Stimulated activated CD8-positive, alpha-beta memory T cell treated with anti-CD3 and anti-CD28 coated beads, Interleukin-7, amount 100 ng/mL, for 1 hour (primary cell): Measurements from ENCODE around the gene ERP44.
"Not testable (repeated sequence)": the region's sequence is repeated elsewhere in the genome, so short reads cannot be mapped to it uniquely, and the experiment has no call there.

Source experiments
- DNase-seq, 2 donors: peaks; one replicate each; pipeline ENCODE4 v3.0.0-alpha.2; 2020; ENCODE audit warnings: low read depth in 2 of 2

Gene ERP44

DNA sequence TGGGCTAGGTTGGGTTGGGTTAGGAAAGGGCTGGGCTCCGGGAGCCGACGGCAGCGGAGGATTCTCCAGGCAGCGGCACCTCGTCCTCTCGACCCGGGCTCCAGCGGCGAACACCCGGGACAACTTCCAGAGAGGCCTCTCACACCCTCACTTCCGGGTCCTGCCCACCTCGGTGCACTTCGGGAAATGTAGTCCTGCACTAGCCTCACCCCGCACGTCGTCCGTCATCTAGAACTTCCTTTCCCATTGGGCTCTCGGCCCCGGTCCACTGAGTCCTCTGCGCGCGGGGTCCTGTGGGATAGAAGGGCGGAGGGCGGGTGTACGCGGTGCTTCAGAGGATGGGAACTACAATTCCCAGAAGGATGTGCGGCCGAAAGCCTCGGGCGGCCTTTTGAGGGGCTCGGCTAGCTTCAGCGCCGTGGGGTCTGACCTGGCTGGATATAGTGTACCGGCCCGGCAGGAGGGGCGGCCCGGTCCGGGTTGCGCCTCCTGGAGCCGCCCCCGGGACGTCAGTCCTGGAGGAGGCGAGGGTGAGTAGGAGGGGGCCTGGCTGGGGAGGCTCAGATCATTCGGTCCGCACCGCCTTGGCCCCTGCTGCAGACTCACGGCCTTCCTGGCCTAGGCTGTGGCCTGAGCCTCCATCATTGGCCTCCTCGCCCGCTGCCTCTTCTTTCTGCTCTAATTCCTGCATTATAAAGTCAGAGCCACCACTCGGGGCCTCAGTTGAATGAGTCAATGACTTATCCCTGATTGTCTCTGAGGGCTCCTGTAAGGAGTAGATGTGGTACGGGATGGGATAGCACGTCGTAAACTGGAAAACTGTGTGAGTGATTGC, at the start of gene ERP44, which contains the start of gene INVS:
ERP44 (minus strand) TSS at position 114 of the 835 bp plus-strand sequence. CDS start 160 bp downstream, outside the sequence.
INVS (plus strand) TSS at position 357 of the 835 bp plus-strand sequence. CDS start 5,279 bp downstream, outside the sequence.
- DNase-seq: peak; percentile 90 to 91

DNA sequence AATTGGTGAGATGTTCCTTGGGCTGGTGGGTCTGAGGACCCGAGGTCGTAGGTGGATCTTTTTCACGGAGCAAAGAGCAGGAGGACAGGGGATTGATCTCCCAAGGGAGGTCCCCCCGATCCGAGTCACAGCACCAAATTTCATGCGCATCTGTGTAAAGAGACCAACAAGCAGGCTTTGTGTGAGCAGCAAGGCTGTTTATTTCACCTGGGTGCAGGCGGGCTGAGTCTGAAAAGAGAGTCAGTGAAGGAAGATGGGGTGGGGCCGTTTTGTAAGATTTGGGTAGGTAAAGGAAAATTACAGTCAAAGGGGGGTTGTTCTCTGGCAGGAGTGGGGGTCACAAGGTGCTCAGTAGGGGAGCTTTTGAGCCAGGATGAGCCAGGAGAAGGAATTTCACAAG, 47.2 kb upstream of the ERP44 start:
- DNase-seq: not testable (repeated sequence)

GRCh38 chr9:100145167-100145934, 46.6 kb upstream of the ERP44 start:
- not testable (repeated sequence) for DNase-seq

DNA sequence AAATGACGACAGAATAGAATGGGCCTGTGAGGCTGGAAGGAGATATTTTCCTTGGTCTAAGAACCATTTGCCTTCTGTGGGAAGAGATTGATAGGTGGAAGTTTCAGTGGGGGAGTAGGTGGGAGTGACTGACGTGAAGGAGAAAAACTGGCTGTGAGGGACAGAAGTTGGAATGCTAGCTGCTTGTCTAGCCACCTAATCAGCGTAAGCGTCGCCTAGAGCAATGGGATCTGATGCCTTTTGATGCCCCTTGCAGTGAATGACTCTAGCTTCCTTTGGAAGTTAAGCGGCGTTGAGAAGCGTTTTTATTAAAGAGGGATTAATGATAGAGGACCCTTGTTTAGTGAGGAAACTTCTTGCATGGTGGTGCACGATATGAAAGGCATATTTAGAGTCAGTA, 43.1 kb upstream of the ERP44 start:
- not testable (repeated sequence) for DNase-seq

- not testable (repeated sequence) for DNase-seq
Observed at GRCh38 chr9:100140303-100140702, 41.5 kb upstream of the ERP44 start.

DNA sequence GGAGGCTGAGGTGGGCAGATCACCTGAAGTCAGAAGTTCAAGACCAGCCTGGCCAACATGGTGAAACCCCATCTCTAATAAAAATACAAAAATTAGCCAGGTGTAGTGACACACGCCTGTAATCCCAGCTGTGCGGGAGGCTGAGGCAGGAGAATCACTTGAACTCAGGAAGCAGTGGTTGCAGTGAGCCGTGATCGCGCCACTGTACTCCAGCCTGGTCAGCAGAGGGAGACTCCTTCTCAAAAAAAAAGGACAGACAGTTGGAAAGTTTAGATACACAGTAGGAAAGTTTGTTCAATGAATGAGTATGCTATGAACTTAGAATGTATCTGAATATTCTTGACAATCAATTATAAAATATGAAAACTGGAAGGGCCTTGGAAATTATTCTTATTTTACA, 38.0 kb upstream of the ERP44 start:
- DNase-seq: not testable (repeated sequence)

DNA sequence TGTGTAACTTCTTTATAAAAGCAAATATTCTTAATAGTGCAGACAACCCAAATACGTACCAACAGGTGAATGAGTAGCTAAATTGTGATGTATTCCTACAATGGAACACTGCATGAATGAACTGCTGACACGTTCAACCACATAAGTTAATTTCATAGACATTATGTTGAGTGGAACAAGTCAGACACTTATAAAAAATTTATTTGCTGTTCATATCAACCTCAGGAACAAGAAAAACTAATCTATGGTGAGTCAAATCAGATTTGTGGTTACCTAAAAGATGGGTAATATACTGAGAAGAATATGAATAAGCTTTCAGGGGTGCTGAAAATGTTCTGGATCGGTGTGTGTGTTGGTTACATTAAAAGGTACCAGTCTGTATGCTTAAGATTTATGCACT, 35.9 kb upstream of the ERP44 start:
- DNase-seq: no peak

GRCh38 chr9:100131875-100132430, 33.2 kb upstream of the ERP44 start:
- no peak for DNase-seq

DNA sequence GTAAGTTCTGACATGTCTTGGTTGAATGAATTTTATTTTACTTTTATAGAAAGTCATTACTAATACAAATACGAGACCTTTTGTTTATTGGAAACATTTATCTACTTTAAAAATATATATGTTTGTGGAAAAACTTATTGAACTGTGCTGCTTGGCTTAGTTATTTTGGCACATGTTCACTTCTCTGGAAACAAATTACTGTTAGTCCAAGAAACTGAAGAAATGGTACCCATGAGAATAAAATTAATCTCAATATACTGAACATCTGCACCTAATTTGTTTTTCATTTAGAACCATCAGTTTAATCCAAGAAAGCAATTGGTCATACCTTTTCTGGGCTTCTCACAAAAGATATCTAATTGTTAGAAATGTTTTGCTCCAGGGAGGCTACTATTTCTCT, 32.4 kb upstream of the ERP44 start:
- DNase-seq: no peak

- no peak for DNase-seq
Observed at GRCh38 chr9:100129772-100130171, 31.0 kb upstream of the ERP44 start.

- no peak for DNase-seq
Observed at GRCh38 chr9:100126423-100126822, 27.6 kb upstream of the ERP44 start.

- no peak for DNase-seq
Observed at GRCh38 chr9:100125910-100126309, 27.1 kb upstream of the ERP44 start.

DNA sequence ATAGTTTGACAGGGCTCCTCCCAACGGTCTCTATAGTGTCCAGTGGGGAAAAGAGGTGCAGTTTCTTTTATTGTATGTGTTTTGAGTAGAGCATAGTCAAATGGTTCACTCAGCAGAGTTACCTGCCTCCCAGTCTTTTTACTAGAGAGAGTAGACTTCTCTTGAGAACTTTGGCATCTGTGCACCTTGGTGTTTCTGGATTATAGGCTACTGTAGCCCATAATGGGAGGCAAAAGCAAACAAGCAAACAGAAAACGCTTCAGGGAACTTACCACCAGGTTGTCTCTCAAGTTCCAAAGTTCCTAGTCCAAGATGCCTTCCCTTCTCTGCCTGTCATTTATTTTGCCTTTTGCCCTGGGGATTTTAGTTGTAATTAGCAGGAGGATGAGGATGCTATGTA, 26.4 kb upstream of the ERP44 start:
- DNase-seq: no peak

- DNase-seq: no peak
Observed at GRCh38 chr9:100120286-100120685, 21.5 kb upstream of the ERP44 start.

DNA sequence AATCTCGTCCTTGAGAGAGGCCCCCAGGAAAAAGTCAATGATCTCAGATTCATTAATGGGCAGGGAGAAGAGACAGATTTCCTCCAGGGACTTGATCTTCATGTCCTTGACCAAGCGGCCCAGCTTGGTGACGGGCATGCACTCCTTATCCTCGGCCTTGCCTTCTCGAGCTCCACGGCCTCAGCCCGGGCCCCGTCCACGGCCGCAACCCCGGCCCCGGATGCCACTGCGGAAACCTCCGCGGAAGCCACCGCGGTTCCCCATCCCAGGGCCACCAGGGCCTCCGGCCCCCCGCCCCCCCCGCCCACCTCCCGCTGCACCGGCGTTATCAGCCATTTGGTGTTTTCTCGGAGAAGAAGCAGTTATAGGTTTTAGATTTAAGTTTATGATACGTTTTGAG, 18.5 kb upstream of the ERP44 start:
- DNase-seq: no peak

GRCh38 chr9:100112677-100113336, 14.0 kb upstream of the ERP44 start:
- no peak for DNase-seq

- no peak for DNase-seq
Observed at GRCh38 chr9:100111235-100111634, 12.4 kb upstream of the ERP44 start.

- DNase-seq: no peak
Observed at GRCh38 chr9:100108559-100108958, 9.8 kb upstream of the ERP44 start.

DNA sequence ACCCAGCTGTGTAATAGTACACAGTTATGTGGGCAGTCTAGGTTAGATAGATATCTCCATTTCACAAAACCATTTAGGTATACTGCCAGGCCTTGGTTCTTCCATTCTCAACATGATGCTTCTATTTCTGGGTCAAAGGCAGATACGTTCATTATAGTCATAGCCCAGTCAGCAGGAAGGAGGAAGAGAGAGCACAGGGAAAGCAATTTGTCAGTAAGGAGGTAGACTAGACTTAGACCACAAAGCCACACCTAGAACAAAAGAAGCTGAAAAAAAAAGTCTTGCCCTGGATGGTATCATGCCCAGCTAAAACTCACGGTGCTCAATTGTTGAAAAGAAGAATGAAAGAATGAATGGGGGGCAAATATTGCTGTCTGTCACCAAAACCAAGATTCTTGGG, 7.8 kb upstream of the ERP44 start:
- no peak for DNase-seq

- no peak for DNase-seq
Observed at GRCh38 chr9:100105861-100106260, 7.1 kb upstream of the ERP44 start.

GRCh38 chr9:100104314-100104713, 5.5 kb upstream of the ERP44 start:
- no peak for DNase-seq

- DNase-seq: no peak
Observed at GRCh38 chr9:100101608-100102007, 2.8 kb upstream of the ERP44 start.
